ENCODE measurements around the gene POLR3H.

Gene POLR3H

GRCh38 chr22:41512421-41513194 lies 31.7 kb downstream of the POLR3H start:
- DNase-seq, result no peak

DNA sequence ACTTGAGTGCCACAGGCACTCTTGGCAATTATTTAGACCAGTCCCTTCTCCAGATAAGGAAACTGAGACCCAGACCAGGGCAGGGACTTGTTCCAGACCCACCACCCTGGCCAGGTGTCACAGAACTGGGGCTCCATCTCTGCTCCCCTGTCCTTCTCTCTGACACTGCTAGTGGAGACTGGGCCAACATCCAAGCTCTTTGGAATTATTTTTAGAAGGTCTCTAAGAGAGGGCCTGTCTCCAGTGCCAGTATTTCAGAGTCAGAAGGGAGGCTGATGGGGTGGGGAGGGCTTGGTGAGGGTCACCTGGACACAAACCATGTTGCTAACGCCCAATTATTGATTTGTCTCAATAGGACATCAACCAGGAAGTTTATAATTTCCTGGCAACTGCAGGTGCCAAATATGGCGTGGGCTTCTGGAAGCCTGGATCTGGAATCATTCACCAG lies 32.7 kb downstream of the POLR3H start:
- no peak for DNase-seq

DNA sequence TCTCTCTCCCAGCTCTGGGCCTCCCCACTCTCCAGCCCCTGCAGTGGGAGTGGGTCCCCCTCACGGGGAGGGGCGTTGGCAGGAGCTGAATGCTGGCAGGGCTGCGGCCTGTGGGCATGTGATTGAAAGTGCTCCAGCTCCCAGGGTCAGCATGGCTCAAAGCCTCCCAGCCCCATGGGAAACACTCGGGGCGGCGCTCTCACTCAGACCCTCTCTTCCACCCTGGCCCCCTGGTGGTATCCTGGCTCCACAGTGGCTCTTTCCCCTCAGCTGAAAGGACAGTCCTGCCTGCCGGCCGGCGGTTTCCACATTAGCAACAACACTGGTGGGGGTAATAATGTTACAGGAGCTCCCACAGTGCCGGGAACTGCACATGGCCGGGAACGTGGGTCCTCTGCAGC lies 35.5 kb downstream of the POLR3H start:
- DNase-seq, result no peak

GRCh38 chr22:41507330-41508063 lies 36.8 kb downstream of the POLR3H start:
- DNase-seq, result no peak

- DNase-seq, result no peak
Measured at GRCh38 chr22:41505511-41506220, 38.6 kb downstream of the POLR3H start.

DNA sequence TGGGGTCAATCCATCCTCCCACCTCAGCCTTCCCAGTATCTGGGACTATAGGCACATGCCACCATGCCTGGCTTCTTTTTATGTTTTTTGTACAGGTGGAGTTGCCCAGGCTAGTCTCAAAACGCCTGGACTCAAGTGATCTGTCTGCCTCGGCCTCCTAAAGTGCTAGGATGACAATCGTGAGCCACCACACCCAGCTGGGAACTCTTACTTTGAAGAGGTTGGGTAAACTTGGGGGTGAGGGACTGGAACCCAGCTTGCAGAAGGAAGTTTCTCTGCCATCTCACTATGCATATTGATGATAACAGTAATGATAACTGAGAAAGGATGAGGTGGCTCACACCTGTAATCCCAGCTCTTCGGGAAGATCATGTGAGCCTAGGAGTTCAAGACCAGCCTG lies 39.5 kb downstream of the POLR3H start:
- no peak for DNase-seq

DNA sequence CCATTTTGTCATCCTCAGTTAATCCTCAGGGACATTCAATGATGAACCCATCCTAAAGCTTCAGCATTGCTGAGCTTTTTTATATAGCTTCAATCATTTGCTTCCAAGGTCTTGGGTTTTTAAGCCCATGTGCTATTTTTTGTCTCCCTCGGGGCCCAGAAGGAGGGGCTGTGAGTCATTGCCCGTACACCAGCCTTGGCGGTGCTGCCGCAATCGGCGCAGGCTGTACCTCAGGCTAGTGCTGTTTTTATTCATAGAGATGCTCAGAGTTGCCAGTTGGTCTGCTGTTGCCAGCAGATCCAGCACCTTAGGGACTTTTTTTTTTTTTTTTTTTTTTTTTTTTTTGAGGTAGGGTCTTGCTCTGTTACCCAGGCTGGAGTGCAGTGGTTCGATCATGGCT lies 39.9 kb downstream of the POLR3H start:
- no peak for DNase-seq

DNA sequence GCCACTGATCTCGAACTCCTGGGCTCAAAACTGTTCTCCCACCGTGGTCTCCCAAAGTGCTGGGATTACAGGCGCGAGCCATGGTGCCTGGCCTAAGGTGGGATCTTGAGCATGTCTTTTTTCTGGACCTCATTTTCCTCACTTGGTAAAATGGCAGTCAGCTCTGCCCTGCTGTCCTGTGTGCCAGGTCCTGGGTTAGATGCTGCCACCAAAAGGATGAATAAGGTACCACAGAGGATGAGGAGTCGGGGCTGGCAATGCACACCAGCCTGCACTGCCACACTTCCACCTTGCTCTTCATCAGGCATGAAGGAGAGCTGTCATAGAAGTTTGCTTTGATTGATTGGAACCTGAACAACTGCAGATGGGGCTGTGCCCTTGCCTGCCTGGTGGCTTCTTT lies 43.1 kb downstream of the POLR3H start:
- DNase-seq, result no peak

GRCh38 chr22:41500303-41500702 lies 44.0 kb downstream of the POLR3H start:
- no peak for DNase-seq

DNA sequence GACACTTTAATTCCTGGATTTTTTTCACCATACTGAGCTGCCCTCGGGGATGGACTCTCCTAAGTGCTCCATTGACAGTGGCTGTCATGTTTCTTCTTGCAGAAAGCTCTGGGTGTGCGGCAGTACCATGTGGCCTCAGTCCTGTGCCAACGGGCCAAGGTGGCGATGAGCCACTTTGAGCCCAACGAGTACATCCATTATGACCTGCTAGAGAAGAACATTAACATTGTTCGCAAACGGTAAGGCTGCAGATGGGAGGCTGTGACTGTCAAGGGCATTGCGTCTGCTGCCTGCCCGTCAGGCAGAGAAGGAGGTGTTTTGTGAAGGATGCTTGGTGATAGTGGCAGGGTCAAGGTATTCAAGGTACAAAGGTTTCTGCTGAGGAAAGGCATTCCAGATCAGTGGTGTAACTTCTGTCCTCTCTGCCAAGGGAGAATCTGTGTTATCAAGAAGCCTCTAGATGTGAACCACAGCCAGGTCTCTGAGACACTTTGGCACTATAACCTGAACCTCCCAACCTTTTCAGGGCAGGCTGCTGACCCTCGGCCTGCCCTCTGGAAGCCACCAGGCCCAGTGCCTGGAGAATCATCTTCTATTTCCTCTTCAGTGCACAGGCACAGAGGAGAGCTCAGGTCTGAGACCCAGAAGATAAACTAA lies 44.5 kb downstream of the POLR3H start:
- no peak for DNase-seq

DNA sequence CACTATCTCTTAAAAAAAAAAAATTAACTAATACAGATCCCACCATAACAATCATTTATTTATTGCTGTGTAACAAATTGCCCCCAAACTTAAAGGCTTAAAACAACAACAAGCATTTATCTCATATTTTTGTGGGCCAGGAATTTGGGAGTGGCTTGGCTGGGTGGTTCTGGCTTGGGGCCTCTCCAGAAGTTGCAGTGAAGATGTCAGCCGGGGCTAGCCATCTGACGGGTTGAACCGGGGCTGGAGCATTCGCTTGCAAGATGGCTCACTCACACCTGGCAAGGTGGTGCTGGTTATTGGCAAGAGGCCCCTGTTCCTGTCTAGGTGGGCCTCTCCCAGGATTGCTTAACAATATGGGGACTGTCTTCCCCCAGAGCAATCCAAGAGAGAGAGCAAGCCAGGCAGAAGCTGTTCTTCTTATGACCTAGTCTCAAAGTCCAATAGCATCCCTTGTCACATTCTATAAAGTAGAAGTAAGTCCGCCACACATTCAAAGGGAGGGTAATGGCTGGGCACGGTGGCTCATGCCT lies 45.9 kb downstream of the POLR3H start:
- DNase-seq, result no peak

GRCh38 chr22:41491374-41492100 lies 52.7 kb downstream of the POLR3H start:
- no peak for DNase-seq

DNA sequence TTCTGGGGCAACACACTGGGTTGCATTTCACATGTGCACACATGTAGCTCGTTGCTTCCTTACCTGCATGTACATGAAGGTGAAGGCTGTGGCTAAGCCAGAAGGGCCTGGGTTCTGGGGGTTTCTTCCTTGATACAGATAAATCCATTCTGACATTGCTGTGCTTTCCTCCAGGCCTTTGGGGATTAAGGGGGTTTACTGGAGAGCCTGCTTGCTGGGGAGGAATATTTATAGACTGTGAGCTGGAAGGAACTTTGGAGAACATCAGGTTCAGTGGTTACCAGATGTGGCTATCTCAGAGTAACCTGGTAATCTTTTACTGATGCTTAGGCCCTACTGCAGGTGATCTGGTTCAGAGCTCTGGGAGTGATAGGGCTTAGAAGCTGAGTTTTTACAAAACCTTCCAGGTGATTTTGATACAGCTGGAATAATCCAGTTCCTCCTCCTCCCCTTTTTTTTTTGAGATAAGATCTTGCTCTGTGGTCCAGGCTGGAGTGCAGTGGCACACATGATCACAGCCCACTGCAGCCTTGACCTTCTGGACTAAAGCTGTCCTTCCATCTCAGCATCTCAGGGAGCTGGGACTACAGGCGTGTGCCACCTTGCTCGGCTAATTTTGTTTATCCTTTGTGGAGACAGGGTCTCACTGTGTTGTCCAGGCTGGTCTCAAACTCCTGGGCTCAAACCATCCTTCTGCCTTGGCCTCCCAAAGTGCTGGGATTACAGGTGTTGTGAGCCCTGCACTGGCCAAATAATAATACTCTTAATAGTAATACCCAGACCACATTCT lies 55.5 kb downstream of the POLR3H start:
- no peak for DNase-seq

DNA sequence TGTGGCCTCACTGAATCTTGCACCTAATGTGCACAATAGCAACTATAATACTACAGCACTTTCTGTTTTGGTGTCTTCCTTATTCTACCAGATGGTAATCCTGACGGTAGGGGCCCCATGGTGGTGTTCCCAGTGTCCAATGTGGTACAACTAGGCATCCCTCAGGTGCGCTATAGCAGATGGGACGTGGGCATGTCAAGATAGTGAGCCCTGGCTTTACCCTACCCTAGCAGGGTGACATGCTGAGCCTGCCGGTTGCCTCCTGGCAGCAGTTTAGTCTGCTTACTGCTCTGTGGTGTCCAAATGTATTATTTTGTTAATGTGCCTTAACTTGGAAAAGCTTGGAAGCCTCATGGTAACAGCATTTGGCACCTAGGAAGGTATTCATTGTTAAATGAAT lies 56.2 kb downstream of the POLR3H start:
- no peak for DNase-seq

DNA sequence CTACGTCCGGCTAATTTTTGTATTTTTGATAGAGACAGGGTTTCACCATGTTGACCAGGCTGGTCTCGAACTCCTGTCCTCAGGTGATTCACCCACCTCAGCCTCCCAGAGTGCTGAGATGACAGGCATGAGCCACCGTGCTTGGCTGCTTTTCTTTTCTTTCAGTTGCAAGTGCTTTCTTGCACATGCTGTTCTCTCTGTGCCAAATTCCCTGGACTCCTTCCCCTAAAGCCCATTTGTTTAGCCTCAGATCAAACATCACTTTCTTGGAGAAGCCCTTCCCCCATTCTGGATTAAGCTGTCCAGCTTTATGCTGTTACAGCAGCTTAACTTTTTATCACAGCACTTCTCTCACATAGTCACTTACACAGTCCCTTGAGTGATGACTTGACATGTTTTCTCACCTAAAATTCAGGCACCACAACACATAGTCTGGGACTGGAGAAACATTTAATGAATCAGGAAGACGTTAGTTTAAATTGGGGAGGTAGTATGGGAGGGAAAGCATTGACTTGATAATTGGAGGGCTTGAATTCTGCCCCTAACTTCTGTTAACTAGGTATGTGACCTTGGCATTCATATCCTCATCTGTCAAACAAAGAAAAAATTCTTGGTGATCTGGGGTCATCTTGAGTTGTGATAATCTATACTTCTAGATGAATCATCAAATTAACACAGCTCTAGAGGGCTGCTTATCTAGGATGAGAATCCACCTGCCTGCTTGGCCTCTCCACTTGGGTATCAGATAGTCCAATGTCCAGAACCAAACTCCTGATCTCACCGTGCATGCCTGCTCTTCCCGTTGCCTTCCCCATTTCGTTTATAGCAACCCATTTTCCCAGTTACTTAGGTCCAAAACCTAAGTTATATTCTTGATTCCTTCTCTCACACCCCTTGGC lies 57.0 kb downstream of the POLR3H start:
- no peak for DNase-seq

DNA sequence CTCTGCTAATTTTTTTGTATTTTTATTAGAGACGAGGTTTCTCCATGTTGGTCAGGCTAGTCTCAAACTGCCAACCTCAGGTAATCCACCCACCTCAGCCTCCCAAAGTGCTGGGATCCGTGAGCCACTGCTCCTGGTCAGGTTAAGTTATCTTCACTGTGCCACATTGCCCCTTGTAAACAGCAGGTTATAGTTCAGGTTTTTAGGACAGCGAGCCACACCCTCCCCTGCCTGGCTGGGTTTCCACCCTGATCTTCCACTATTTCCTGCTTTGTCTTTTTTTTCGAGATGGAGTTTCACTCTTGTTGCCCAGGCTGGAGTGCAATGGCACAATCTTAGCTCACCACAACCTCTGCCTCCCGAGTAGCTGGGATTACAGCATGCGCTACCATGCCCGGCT lies 59.2 kb downstream of the POLR3H start:
- DNase-seq, result no peak

- DNase-seq, result no peak
Measured at GRCh38 chr22:41482319-41482935, 61.8 kb downstream of the POLR3H start.

GRCh38 chr22:41481925-41482318 lies 62.3 kb downstream of the POLR3H start:
- DNase-seq, result no peak

DNA sequence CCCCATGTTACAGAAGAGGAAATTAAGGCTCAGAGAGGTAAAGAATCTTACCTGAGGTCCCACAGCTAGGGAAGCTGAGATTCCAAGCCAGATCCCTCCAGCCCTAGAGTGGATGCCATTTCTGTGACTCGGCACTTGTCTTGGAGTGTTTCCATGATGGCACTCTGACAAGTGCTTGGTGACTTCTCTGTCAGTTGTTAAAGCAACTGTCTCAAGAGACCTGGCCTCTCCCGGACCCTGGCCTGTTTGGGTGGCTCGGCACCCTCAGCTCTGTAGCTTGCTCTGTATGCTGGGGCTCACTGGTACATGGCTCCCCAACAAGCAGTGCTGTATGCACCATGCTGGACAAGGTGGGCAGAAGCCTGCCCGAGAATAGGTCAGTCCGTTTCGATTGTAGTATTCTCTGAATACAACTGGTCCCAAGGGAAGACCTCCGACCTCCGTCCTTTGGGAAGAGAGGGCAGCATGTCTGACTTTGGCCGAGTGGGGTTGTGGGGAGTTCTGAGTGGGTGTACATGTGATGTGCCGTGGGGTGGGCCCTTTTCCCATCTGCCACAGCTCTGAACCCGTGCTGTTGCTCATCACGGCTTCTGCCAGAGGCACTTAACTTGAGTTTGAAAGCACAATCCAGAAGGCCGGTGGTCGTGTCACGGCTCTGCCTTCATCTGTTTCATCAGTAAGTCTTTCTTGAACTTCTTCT lies 63.0 kb downstream of the POLR3H start:
- no peak for DNase-seq
